Neural progenitor cell (in vitro differentiated cells): ENCODE data around the gene ADK. TPM values are rescaled to one million over a fixed set of nuclear protein-coding genes. Genes with fewer than 3 reads are reported as not detected.

Experiments used
- DNase-seq: peaks from one replicate; pipeline ENCODE4 v3.0.0-alpha.2; 2016; ENCODE audit warnings: low spot score
- H2AFZ ChIP-seq: fragments of 200-600 bp; sonication (generic); replicated peaks from 2 replicates; pipeline ENCODE4 v1.6.1; 2016; ENCODE audit warnings: antibody characterized with exemption
- H3F3A ChIP-seq: fragments of 200-600 bp; sonication (generic); 2 replicates; pipeline ENCODE4 v1.6.1; 2016; ENCODE audit warnings: antibody characterized with exemption, low read depth
- H3K27ac ChIP-seq: fragments of 200-600 bp; sonication (generic); 2 replicates; pipeline ENCODE4 v1.5.1; 2016; ENCODE audit warnings: mild to moderate bottlenecking
- H3K27me3 ChIP-seq: fragments of 200-600 bp; sonication (generic); 2 replicates; pipeline ENCODE4 v1.6.1; 2016; ENCODE audit warnings: mild to moderate bottlenecking, moderate library complexity
- H3K36me3 ChIP-seq: fragments of 200-600 bp; sonication (generic); 2 replicates; pipeline ENCODE4 v1.5.1; 2016
- H3K4me1 ChIP-seq: fragments of 200-600 bp; sonication (generic); 2 replicates; pipeline ENCODE4 v1.6.1; 2016; ENCODE audit warnings: mixed run types
- H3K4me2 ChIP-seq: fragments of 200-600 bp; sonication (generic); 2 replicates; pipeline ENCODE4 v1.6.1; 2016
- H3K4me3 ChIP-seq: fragments of 200-600 bp; sonication (generic); 2 replicates; pipeline ENCODE4 v1.5.1; 2016
- H3K79me2 ChIP-seq: fragments of 200-600 bp; sonication (generic); 2 replicates; pipeline ENCODE4 v1.6.1; 2016; ENCODE audit warnings: low read depth
- H3K9ac ChIP-seq: fragments of 200-600 bp; sonication (generic); 2 replicates; pipeline ENCODE4 v1.6.1; 2016
- H3K9me3 ChIP-seq: fragments of 200-600 bp; sonication (generic); 2 replicates; pipeline ENCODE4 v1.5.1; 2016; ENCODE audit warnings: low read depth
- H4K20me1 ChIP-seq: fragments of 200-600 bp; sonication (generic); 2 replicates; pipeline ENCODE4 v1.6.1; 2016; ENCODE audit warnings: low read depth
- H3K27ac Mint-ChIP-seq: 3 replicates; pipeline ENCODE4 v1.8.0; 2021; ENCODE audit warnings: mixed read lengths
- H3K27me3 Mint-ChIP-seq: 2 replicates; pipeline ENCODE4 v1.8.0; 2022; ENCODE audit warnings: low read depth, mild to moderate bottlenecking, inconsistent platforms, moderate library complexity, mixed read lengths; ENCODE audit not compliant: insufficient read depth
- H3K36me3 Mint-ChIP-seq: 3 replicates; pipeline ENCODE4 v1.8.0; 2021; ENCODE audit warnings: mixed read lengths
- H3K4me1 Mint-ChIP-seq: 3 replicates; pipeline ENCODE4 v1.8.0; 2021; ENCODE audit warnings: mixed read lengths
- H3K4me3 Mint-ChIP-seq: 3 replicates; pipeline ENCODE4 v1.8.0; 2021; ENCODE audit warnings: mild to moderate bottlenecking, moderate library complexity, mixed read lengths
- H3K9me3 Mint-ChIP-seq: 3 replicates; pipeline ENCODE4 v1.8.0; 2020; ENCODE audit warnings: mixed read lengths
- CTCF ChIP-seq: fragments of 200-600 bp; sonication (generic); IDR thresholded peaks from 2 replicates; pipeline ENCODE4 v1.5.1; 2017; ENCODE audit warnings: antibody characterized with exemption, mild to moderate bottlenecking
- EZH2 ChIP-seq: fragments of 200-600 bp; sonication (generic); IDR thresholded peaks from 2 replicates; pipeline ENCODE4 v1.6.1; 2017; ENCODE audit warnings: antibody characterized with exemption, mild to moderate bottlenecking, moderate library complexity
- EZH2phosphoT487 ChIP-seq: fragments of 200-600 bp; sonication (generic); IDR thresholded peaks from 2 replicates; pipeline ENCODE4 v1.6.1; 2017; ENCODE audit warnings: antibody characterized with exemption
- total RNA-seq: library from RNA; depleted of rRNA; stranded (reverse); fragments of >200 nt; gene quantifications from 2 replicates; pipeline ENCODE4 v1.2.3, GENCODE V29; 2015; ENCODE audit warnings: low replicate concordance

ADK gene
- total RNA-seq, 1 donor from 2014 or later, result 50.9 TPM

GRCh38 chr10:74433595-74433956, 282.6 kb downstream of the ADK start:
- no peak overlapping the region for H3K4me3 Mint-ChIP-seq
- H3K36me3 Mint-ChIP-seq, result no peaks in the 10 kb centered on the region
- H3K4me3 ChIP-seq, result no peak overlapping the region
- H2AFZ ChIP-seq, result no peak overlapping the region
- no peak for DNase-seq
- no peaks in the 10 kb centered on the region for H3K27me3 Mint-ChIP-seq
- H3K27ac Mint-ChIP-seq, result no peak overlapping the region
- H3K36me3 ChIP-seq, result no peaks in the 10 kb centered on the region
- no peak overlapping the region for H3K27ac ChIP-seq
- no peaks in the 10 kb centered on the region for H3K9me3 ChIP-seq
- no peaks in the 10 kb centered on the region for H3K9me3 Mint-ChIP-seq
- H3K9ac ChIP-seq, result no peak overlapping the region
- no peaks in the 10 kb centered on the region for H3K27me3 ChIP-seq
- no peaks in the 10 kb centered on the region for H3F3A ChIP-seq
- H3K4me2 ChIP-seq, result no peak overlapping the region
- TF ChIP-seq EZH2phosphoT487, result no peak
- TF ChIP-seq EZH2, result no peak
- no peak for TF ChIP-seq CTCF
- H3K79me2 ChIP-seq, result no peaks in the 10 kb centered on the region
- H3K4me1 Mint-ChIP-seq, result peaks cover 8% of the 10 kb centered on the region
- H4K20me1 ChIP-seq, result no peaks in the 10 kb centered on the region
- no peaks in the 10 kb centered on the region for H3K4me1 ChIP-seq

GRCh38 chr10:74433993-74434392, 283.0 kb downstream of the ADK start:
- H3F3A ChIP-seq, result no peaks in the 10 kb centered on the region
- H3K36me3 ChIP-seq, result no peaks in the 10 kb centered on the region
- H3K27ac ChIP-seq, result no peak overlapping the region
- H2AFZ ChIP-seq, result no peak overlapping the region
- H3K36me3 Mint-ChIP-seq, result no peaks in the 10 kb centered on the region
- no peak overlapping the region for H3K4me2 ChIP-seq
- no peaks in the 10 kb centered on the region for H3K79me2 ChIP-seq
- peaks cover 8% of the 10 kb centered on the region for H3K4me1 Mint-ChIP-seq
- no peaks in the 10 kb centered on the region for H3K9me3 ChIP-seq
- H3K9ac ChIP-seq, result no peak overlapping the region
- no peaks in the 10 kb centered on the region for H4K20me1 ChIP-seq
- H3K27me3 ChIP-seq, result no peaks in the 10 kb centered on the region
- no peaks in the 10 kb centered on the region for H3K4me1 ChIP-seq
- no peaks in the 10 kb centered on the region for H3K27me3 Mint-ChIP-seq
- H3K4me3 Mint-ChIP-seq, result no peak overlapping the region
- H3K4me3 ChIP-seq, result no peak overlapping the region
- H3K9me3 Mint-ChIP-seq, result no peaks in the 10 kb centered on the region
- H3K27ac Mint-ChIP-seq, result no peak overlapping the region
- no peak for TF ChIP-seq EZH2
- no peak for TF ChIP-seq CTCF
- TF ChIP-seq EZH2phosphoT487, result no peak
- DNase-seq, result no peak

GRCh38 chr10:74434547-74434946, 283.5 kb downstream of the ADK start:
- no peak overlapping the region for H3K27ac Mint-ChIP-seq
- no peaks in the 10 kb centered on the region for H3K27me3 ChIP-seq
- no peaks in the 10 kb centered on the region for H3K79me2 ChIP-seq
- no peak for DNase-seq
- no peak overlapping the region for H2AFZ ChIP-seq
- H3K27ac ChIP-seq, result no peak overlapping the region
- H3K4me1 ChIP-seq, result no peaks in the 10 kb centered on the region
- TF ChIP-seq EZH2phosphoT487 (no peak), CTCF (no peak), EZH2 (no peak)
- H3K36me3 ChIP-seq, result no peaks in the 10 kb centered on the region
- H3K4me3 Mint-ChIP-seq, result no peak overlapping the region
- H3K9me3 Mint-ChIP-seq, result no peaks in the 10 kb centered on the region
- peaks cover 8% of the 10 kb centered on the region for H3K4me1 Mint-ChIP-seq
- no peaks in the 10 kb centered on the region for H3K27me3 Mint-ChIP-seq
- H3K4me3 ChIP-seq, result no peak overlapping the region
- H3K9me3 ChIP-seq, result no peaks in the 10 kb centered on the region
- no peaks in the 10 kb centered on the region for H4K20me1 ChIP-seq
- H3K4me2 ChIP-seq, result no peak overlapping the region
- H3K9ac ChIP-seq, result no peak overlapping the region
- no peaks in the 10 kb centered on the region for H3K36me3 Mint-ChIP-seq
- no peaks in the 10 kb centered on the region for H3F3A ChIP-seq
